Measurements from ENCODE around the gene OR51B5. TPM values are rescaled to one million over a fixed set of nuclear protein-coding genes. Genes with fewer than 3 reads are reported as not detected.
"Not testable (repeated sequence)": the region's sequence is repeated elsewhere in the genome, so short reads cannot be mapped to it uniquely, and the experiment has no call there.

OR51B5 gene
- polyA plus RNA-seq, 1 donor from 2014 or later = not detected

DNA sequence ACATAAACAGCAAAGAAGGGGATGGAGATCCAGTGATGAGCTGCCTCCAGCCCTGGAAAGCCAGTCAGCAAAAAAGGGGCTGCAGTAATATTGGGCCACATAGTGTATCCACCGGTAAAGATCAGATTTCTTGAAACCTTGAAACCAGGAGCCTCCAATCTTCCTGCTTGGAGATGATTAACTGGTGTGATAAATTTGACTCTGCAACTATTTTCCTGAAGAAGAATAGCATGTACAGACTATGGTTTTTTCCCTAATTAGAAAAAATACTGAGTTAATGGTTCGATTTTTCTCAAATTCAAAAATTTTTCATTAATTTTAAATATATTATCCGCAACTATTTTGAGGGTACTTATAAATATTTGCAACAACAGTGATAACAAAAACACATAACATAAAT is 19.1 kb downstream of the OR51B5 start, which contains the start of gene OR51B2:
Gene OR51B2 (minus strand): TSS at position 101 of the 400 bp plus-strand sequence. CDS start 0 bp downstream, at position 101.
- no peak within 1 kb of the TSS for H3K9ac ChIP-seq (ENCODE audit: low read length)
- no peak for TF ChIP-seq EP300 (conservative IDR thresholded peaks at IDR 0.05; ENCODE audit: poor library complexity, severe bottlenecking)
- no peak for TF ChIP-seq EZH2 (IDR thresholded peaks at IDR 0.05; ENCODE audit: borderline replicate concordance, insufficient read depth, low read length, poor library complexity, severe bottlenecking)
- no peak for TF ChIP-seq TAF1 (IDR thresholded peaks at IDR 0.05; ENCODE audit: low read depth)
- TF ChIP-seq, protein P1, sequence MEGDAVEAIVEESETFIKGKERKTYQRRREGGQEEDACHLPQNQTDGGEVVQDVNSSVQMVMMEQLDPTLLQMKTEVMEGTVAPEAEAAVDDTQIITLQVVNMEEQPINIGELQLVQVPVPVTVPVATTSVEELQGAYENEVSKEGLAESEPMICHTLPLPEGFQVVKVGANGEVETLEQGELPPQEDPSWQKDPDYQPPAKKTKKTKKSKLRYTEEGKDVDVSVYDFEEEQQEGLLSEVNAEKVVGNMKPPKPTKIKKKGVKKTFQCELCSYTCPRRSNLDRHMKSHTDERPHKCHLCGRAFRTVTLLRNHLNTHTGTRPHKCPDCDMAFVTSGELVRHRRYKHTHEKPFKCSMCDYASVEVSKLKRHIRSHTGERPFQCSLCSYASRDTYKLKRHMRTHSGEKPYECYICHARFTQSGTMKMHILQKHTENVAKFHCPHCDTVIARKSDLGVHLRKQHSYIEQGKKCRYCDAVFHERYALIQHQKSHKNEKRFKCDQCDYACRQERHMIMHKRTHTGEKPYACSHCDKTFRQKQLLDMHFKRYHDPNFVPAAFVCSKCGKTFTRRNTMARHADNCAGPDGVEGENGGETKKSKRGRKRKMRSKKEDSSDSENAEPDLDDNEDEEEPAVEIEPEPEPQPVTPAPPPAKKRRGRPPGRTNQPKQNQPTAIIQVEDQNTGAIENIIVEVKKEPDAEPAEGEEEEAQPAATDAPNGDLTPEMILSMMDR (IDR thresholded peaks at IDR 0.05; ENCODE audit: poor library complexity, severe bottlenecking) = no peak
- TF ChIP-seq POLR2AphosphoS5 (IDR thresholded peaks at IDR 0.05) = no peak
- TF ChIP-seq, protein P2, sequence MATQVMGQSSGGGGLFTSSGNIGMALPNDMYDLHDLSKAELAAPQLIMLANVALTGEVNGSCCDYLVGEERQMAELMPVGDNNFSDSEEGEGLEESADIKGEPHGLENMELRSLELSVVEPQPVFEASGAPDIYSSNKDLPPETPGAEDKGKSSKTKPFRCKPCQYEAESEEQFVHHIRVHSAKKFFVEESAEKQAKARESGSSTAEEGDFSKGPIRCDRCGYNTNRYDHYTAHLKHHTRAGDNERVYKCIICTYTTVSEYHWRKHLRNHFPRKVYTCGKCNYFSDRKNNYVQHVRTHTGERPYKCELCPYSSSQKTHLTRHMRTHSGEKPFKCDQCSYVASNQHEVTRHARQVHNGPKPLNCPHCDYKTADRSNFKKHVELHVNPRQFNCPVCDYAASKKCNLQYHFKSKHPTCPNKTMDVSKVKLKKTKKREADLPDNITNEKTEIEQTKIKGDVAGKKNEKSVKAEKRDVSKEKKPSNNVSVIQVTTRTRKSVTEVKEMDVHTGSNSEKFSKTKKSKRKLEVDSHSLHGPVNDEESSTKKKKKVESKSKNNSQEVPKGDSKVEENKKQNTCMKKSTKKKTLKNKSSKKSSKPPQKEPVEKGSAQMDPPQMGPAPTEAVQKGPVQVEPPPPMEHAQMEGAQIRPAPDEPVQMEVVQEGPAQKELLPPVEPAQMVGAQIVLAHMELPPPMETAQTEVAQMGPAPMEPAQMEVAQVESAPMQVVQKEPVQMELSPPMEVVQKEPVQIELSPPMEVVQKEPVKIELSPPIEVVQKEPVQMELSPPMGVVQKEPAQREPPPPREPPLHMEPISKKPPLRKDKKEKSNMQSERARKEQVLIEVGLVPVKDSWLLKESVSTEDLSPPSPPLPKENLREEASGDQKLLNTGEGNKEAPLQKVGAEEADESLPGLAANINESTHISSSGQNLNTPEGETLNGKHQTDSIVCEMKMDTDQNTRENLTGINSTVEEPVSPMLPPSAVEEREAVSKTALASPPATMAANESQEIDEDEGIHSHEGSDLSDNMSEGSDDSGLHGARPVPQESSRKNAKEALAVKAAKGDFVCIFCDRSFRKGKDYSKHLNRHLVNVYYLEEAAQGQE (IDR thresholded peaks at IDR 0.05; ENCODE audit: borderline replicate concordance) = no peak
- TF ChIP-seq MXI1 (conservative IDR thresholded peaks at IDR 0.05; ENCODE audit: poor library complexity, severe bottlenecking) = no peak
- TF ChIP-seq RAD21 (conservative IDR thresholded peaks at IDR 0.05) = no peak
- no peak for TF ChIP-seq SMC3 (conservative IDR thresholded peaks at IDR 0.05; ENCODE audit: poor library complexity)
- H3K79me2 ChIP-seq (replicated peaks; ENCODE audit: insufficient read depth, low read length) = no peaks in the 10 kb centered on the region
- no peaks in the 10 kb centered on the region for H4K20me1 ChIP-seq (ENCODE audit: insufficient read depth)
- H3K27ac ChIP-seq (ENCODE audit: low read length) = no peak within 1 kb of the TSS
- no peaks in the 10 kb centered on the region for H3K27me3 ChIP-seq (ENCODE audit: insufficient read depth, low read depth, low read length)
- no peak within 1 kb of the TSS for H3K4me3 ChIP-seq (ENCODE audit: low read length)
- H3K4me2 ChIP-seq (ENCODE audit: low read length) = no peak within 1 kb of the TSS
- no peaks in the 10 kb centered on the region for H3K9me3 ChIP-seq (ENCODE audit: low read length)
- no peaks in the 10 kb centered on the region for H3K9me2 ChIP-seq (ENCODE audit: insufficient read depth, low read length)
- H3K36me3 ChIP-seq (ENCODE audit: insufficient read depth, low read length) = no peaks in the 10 kb centered on the region
- no peak within 1 kb of the TSS for H2AFZ ChIP-seq (ENCODE audit: low read depth, low read length)
- no peaks in the 10 kb centered on the region for H3F3A ChIP-seq (ENCODE audit: insufficient read depth, low read length, poor library complexity, severe bottlenecking)

DNA sequence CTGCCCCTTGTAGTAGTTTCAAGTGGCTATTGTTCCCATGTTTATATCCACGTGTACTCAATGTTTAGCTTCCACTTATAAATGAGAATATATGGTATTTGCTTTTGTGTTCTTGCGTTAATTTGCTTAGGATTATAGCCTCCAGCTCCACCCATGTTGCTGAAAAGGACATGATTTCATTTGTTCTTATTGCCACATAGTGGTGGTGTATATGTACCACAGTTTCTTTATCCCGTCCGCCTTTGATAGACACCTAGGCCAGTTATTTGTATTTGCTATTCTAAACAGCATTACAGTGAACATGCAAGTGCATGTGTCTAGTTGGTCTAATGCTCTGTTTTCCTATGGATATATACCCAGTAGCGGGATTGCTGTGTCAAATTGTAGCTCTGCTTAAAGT is 26.0 kb downstream of the OR51B5 start:
- H3K9ac ChIP-seq (ENCODE audit: low read length) = no peak overlapping the region
- no peaks in the 10 kb centered on the region for H3K79me2 ChIP-seq (replicated peaks; ENCODE audit: insufficient read depth, low read length)
- no peaks in the 10 kb centered on the region for H3K36me3 ChIP-seq (ENCODE audit: insufficient read depth, low read length)
- H3K27ac ChIP-seq (ENCODE audit: low read length) = no peak overlapping the region
- H3F3A ChIP-seq (ENCODE audit: insufficient read depth, low read length, poor library complexity, severe bottlenecking) = no peaks in the 10 kb centered on the region
- H3K4me2 ChIP-seq (ENCODE audit: low read length) = no peak overlapping the region
- H3K9me3 ChIP-seq (ENCODE audit: low read length) = no peaks in the 10 kb centered on the region
- H2AFZ ChIP-seq (ENCODE audit: low read depth, low read length) = no peak overlapping the region
- TF ChIP-seq, protein P1 (IDR thresholded peaks at IDR 0.05; ENCODE audit: poor library complexity, severe bottlenecking) = no peak
- TF ChIP-seq RAD21 (conservative IDR thresholded peaks at IDR 0.05) (no peak), EZH2 (IDR thresholded peaks at IDR 0.05; ENCODE audit: borderline replicate concordance, insufficient read depth, low read length, poor library complexity, severe bottlenecking) (no peak), TAF1 (IDR thresholded peaks at IDR 0.05; ENCODE audit: low read depth) (no peak), POLR2AphosphoS5 (IDR thresholded peaks at IDR 0.05) (no peak), MXI1 (conservative IDR thresholded peaks at IDR 0.05; ENCODE audit: poor library complexity, severe bottlenecking) (no peak), SMC3 (conservative IDR thresholded peaks at IDR 0.05; ENCODE audit: poor library complexity) (no peak), EP300 (conservative IDR thresholded peaks at IDR 0.05; ENCODE audit: poor library complexity, severe bottlenecking) (no peak)
- TF ChIP-seq, protein P2 (IDR thresholded peaks at IDR 0.05; ENCODE audit: borderline replicate concordance) = no peak
- no peak overlapping the region for H3K4me3 ChIP-seq (ENCODE audit: low read length)
- no peaks in the 10 kb centered on the region for H3K9me2 ChIP-seq (ENCODE audit: insufficient read depth, low read length)
- H3K27me3 ChIP-seq (ENCODE audit: insufficient read depth, low read depth, low read length) = no peaks in the 10 kb centered on the region
- H4K20me1 ChIP-seq (ENCODE audit: insufficient read depth) = no peaks in the 10 kb centered on the region

DNA sequence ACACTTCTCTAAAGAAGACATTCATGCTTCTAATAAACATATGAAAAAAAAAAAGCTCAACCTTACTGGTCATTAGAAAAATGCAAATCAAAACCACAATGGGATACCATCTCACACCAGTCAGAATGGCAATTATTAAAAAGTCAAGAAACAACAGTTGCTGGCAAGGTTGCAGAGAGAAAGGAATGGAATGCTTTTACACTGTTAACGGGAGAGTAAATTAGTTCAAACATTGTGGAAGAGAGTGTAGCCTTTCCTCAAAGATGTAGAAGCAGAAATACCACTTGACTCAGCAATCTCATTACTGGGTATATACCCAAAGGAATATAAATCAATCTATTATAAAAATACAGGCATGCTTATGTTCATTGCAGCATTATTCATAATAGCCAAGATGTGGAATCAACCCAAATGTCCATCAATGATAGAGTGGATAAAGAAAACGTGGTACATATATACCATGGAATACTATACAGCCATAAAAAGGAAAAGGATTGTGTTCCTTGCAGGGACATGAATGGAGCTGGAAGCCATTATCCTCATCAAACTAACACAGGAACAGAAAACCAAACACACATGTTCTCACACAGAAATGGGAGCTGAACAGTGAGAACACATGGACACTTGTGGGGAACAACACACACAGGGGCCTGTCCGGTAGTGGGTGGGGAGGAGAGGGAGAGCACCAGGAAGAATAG is 29.8 kb downstream of the OR51B5 start:
- not testable (repeated sequence) for H4K20me1 ChIP-seq (ENCODE audit: insufficient read depth); H3K27me3 ChIP-seq (ENCODE audit: insufficient read depth, low read depth, low read length); H3K27ac ChIP-seq (ENCODE audit: low read length); H3K9me2 ChIP-seq (ENCODE audit: insufficient read depth, low read length); H3K9me3 ChIP-seq (ENCODE audit: low read length); H3K9ac ChIP-seq (ENCODE audit: low read length); H3F3A ChIP-seq (ENCODE audit: insufficient read depth, low read length, poor library complexity, severe bottlenecking); H3K4me2 ChIP-seq (ENCODE audit: low read length); H3K4me3 ChIP-seq (ENCODE audit: low read length); H3K79me2 ChIP-seq (replicated peaks; ENCODE audit: insufficient read depth, low read length); H3K36me3 ChIP-seq (ENCODE audit: insufficient read depth, low read length); H2AFZ ChIP-seq (ENCODE audit: low read depth, low read length)

Data from neural cell (in vitro differentiated cells).